Vagina (tissue), 2 donors: ENCODE data around the gene BCL6B.

Source experiments
- CTCF ChIP-seq, 3 experiments: fragments of 450-650 bp in 2 of 3; fragments of 200-600 bp in 1 of 3; sonication (generic) in 1 of 3; IDR thresholded peaks; one replicate each; pipeline ENCODE4 v1.5.1; 2017 to 2019; ENCODE audit warnings: antibody characterized with exemption in 3 of 3, mild to moderate bottlenecking in 2 of 3, moderate library complexity in 2 of 3
- POLR2A ChIP-seq, 2 donors: fragments of 450-650 bp; IDR thresholded peaks; one replicate each; pipeline ENCODE4 v1.6.1; 2017; ENCODE audit warnings: antibody characterized with exemption in 2 of 2, mild to moderate bottlenecking in 2 of 2, moderate library complexity in 2 of 2
- POLR2AphosphoS5 ChIP-seq, 2 donors: sonication (generic); formaldehyde crosslinking; IDR thresholded peaks; one replicate each; pipeline ENCODE4 v1.9.0; 2017; ENCODE audit warnings: antibody characterized with exemption in 2 of 2, mild to moderate bottlenecking in 2 of 2, low read depth in 1 of 2; ENCODE audit not compliant: insufficient read depth in 1 of 2

- TF ChIP-seq CTCF (IDR thresholded peaks at IDR 0.05) (no peak), POLR2AphosphoS5 (IDR thresholded peaks at IDR 0.05; ENCODE audit: insufficient read depth in 1 of 2, low read depth in 1 of 2) (no peak), POLR2A (IDR thresholded peaks at IDR 0.05) (no peak)
Measured at GRCh38 chr17:6994118-6994598, 28.7 kb upstream of the BCL6B start.
